Body of pancreas (tissue), 4 donors: ENCODE data around the gene BPHL.

Experiments used
- POLR2A ChIP-seq, 3 donors: fragments of 450-650 bp; IDR thresholded peaks; one replicate each; pipeline ENCODE4 v1.6.1; 2016; ENCODE audit warnings: antibody characterized with exemption in 3 of 3, mild to moderate bottlenecking in 2 of 3
- TF ChIP-seq, protein P1 (sequence below), 7 experiments: fragments of 450-650 bp in 4 of 7; fragments of 200-600 bp in 3 of 7; sonication (generic) in 3 of 7; IDR thresholded peaks; one replicate each; pipeline ENCODE4 v1.5.1; 2016 to 2019; ENCODE audit warnings: antibody characterized with exemption in 7 of 7

DNA sequence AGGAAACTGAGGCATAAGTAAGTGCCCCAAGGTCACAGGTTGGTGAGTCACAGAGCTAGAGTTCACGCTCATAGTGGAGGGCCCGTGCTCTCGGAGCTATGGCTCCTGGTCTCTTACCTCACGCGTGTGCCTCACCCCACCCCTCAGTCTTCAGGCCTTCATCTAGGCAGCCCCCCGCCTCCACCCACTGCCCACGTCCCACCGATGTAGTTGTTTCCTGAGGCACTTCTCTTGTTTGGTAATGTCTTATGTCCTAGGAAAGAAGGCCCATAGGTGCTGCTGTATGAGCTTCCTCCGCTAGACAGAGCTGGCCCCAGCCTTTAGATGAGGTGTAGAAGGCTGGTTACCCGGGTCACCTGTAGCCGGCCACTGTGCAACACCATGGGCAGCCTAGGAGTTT, 45.1 kb upstream of the BPHL start:
- TF ChIP-seq, protein P1, sequence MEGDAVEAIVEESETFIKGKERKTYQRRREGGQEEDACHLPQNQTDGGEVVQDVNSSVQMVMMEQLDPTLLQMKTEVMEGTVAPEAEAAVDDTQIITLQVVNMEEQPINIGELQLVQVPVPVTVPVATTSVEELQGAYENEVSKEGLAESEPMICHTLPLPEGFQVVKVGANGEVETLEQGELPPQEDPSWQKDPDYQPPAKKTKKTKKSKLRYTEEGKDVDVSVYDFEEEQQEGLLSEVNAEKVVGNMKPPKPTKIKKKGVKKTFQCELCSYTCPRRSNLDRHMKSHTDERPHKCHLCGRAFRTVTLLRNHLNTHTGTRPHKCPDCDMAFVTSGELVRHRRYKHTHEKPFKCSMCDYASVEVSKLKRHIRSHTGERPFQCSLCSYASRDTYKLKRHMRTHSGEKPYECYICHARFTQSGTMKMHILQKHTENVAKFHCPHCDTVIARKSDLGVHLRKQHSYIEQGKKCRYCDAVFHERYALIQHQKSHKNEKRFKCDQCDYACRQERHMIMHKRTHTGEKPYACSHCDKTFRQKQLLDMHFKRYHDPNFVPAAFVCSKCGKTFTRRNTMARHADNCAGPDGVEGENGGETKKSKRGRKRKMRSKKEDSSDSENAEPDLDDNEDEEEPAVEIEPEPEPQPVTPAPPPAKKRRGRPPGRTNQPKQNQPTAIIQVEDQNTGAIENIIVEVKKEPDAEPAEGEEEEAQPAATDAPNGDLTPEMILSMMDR (IDR thresholded peaks at IDR 0.05): no peak
- no peak for TF ChIP-seq POLR2A (IDR thresholded peaks at IDR 0.05)
